EH (cell line): Measurements from ENCODE around the gene FAM13B.

ENCODE experiments used
- DNase-seq: peaks from one replicate; pipeline ENCODE4 v3.0.0-alpha.2; 2015; ENCODE audit warnings: low read depth

Gene FAM13B

DNA sequence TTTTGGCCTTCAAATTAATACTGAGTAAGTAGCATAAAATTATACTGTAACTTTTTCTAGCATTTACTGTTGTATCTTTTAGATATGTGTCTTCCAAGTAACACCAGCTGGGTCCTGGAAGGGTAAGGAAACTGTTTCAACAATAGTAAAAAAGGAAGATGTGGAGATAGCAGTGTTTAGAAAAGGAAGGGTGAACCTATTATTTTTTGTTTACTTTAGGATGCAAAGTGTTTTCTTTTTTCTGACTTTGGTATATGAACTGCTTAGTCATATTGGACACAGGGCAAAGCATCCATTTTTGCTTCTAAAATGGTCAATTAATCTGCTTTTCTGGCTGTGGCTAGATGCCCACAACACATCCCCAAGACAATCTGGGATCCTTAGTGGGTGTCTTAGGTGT is 138.3 kb downstream of the FAM13B start:
- no peak for DNase-seq

DNA sequence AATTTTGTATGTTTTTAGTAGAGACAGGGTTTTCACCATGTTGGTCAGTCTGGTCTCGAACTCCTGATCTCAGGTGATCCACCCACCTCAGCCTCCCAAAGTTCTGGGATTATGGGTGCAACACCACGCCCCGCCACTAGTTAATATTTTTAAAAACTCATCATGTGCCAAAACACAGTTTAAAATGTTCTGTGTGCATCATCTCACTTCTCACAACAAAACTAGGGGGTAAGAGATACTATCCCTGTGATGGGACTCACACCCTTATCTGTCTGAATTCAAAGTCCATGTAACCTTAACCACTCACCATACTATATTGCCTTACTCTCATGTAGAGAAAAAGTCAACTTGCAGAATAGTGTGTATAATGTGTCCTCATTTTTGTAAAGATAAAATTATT is 141.0 kb downstream of the FAM13B start:
- no peak for DNase-seq

DNA sequence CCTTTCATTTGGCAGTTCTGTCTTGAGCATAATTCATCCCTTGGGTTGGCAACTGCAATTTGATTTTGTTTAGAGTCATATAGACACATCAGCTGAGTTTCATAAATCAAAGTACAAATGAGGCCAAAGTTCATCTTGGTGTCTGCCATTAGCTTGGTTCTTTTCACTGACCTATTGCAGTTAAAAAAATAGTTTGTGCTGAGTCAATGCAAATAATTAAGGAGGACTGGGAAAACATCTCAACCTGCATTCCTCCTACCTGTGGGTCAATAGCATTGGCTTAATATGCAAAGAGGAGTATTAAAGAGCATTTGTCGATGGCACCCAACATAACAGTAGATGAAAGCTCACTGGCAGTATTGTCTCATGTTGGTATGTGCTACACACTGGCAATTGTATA is 142.0 kb downstream of the FAM13B start:
- DNase-seq = no peak

DNA sequence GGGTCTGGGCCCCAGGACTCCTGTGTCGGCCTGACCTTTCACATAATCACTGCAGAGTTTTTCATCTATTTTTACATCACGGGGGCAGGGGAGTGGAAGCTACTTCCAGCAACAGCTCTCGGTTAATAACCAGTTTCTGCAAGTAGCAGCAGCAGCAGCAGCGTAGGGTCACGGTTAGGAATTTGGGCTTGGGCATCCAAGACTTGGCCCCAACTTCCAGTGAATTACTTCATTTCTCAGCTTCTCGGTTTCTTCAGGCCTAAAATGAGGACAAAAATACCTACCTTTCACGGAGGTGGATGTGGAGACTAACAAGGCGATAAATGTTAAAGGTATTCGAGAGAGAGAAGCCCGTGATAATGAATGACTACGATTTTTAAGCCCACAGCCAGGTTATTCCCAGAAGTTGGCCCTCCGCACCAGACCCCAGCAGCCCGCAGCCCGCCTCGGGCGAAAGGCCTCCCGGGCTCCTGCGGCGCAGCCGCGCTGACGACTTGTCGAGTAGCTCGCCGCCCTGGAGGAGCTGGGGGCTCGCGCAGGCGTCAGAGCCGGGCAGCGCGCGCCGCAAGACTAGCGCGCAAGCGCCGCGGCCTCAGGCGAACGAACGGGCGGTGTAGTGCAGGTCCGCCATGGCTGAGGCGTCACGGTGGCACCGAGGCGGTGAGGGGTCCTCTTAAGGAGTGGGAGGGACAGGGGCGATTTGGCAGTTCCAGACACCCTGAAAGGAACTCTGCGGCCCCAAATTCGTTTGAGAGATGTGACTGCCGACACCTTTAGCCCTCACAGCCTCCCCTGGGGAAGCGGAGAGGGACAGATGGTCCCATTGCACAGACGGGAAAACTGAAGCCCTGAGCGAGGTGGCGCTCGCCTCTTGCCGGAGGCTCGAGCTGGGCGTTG is 143.8 kb downstream of the FAM13B start, which contains the start of gene PKD2L2:
PKD2L2 (plus strand) TSS at position 595 of the 897 bp plus-strand sequence; CDS start at position 630, 35 bp downstream.
- DNase-seq = peak; percentile 84

DNA sequence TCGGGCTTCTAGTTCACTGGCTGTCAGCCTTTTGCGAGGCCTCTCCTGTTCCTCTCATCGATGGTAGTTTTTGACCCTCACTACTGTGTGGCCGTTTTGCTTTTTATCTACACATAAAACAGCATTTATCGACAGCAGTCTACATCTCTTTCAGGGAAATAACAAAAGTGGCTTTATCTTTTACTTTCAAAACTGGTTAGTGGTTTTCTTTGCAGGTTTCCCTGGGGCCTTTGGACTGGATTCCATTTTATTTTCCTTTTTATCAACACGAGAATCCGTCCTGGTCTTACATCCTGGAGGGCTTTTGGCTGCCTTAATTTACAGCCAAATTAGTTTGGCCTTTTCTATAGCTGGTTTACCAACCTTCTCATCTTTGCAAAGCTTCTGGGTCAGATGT is 144.4 kb downstream of the FAM13B start:
- no peak for DNase-seq
